Measurements from ENCODE around the gene OBP2A. TPM values are rescaled to one million over a fixed set of nuclear protein-coding genes. Genes with fewer than 3 reads are reported as not detected.
A peak's percentile ranks its signal among the peaks of the same experiment; 100 is the strongest.

The OBP2A gene
- total RNA-seq, 1 experiment from 2014 or later = not detected

DNA sequence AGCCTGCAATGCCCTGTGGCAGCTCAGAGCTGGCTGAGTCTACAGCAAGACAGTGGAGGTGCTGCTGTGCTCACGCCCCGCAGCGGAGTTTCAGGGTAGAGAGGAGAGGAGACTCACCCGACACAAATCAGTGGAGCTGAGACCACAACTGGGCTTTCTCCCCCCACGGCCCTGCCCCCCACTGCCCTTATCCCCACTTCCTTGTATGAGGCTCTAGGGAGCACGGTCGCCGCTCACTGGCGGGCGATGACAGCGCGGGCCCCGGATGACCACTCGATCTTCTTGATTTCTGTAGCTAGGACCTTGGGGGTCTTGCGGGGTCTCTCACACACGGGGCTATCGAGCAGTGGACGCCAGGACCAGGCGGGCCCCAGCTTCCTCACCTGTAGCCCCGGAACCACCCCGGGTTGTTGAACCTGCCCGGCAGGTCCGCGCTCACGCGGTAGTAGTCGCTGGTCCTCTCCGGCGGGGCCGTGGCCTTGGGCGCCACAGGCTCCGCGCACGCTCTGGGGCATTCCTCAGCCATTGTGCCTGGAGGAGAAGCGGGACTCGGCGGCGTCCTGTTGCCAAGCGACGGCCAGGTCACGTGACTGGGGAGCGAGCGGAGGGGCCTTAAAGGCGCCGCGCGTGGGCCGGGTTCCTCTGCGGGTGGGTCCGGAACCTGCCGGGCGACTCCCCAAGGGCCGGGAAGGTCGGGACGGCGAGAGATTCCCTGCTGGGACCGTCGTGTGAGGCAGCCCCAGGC lies 46.4 kb upstream of the OBP2A start:
- H3K27ac Mint-ChIP-seq = no peak overlapping the region
- CTCF ChIA-PET = interaction anchor here (0.7 to 1.9 kb wide), 8 partner anchors 9 to 413 kb away, joined by 3 to 12 read pairs (median 4); no protein-coding TSS in a partner anchor
- H3K36me3 Mint-ChIP-seq = peaks cover 15% of the 10 kb centered on the region
- DNase-seq (ENCODE audit: low spot score) (peak; percentile 88), ATAC-seq (peak; percentile 48)
- TF ChIP-seq MYBL2 (CRISPR knock-in tag; IDR thresholded peaks at IDR 0.05) (no peak), ZNF416 (CRISPR knock-in tag; IDR thresholded peaks at IDR 0.05) (no peak), ZNF138 (CRISPR knock-in tag; conservative IDR thresholded peaks at IDR 0.05) (no peak), FOXK1 (CRISPR knock-in tag; IDR thresholded peaks at IDR 0.05) (0 out of 2 replicates have a peak, but pooled peaks have one; percentile 24), EMX1 (CRISPR knock-in tag; IDR thresholded peaks at IDR 0.05) (no peak), TEAD1 (CRISPR knock-in tag; IDR thresholded peaks at IDR 0.05) (peak; percentile 58; the same call in 1 of the 2 replicates), RELA (CRISPR knock-in tag; IDR thresholded peaks at IDR 0.05; ENCODE audit: borderline replicate concordance) (no peak), ZNF396 (CRISPR knock-in tag; IDR thresholded peaks at IDR 0.05; ENCODE audit: borderline replicate concordance) (no peak), ZNF423 (CRISPR knock-in tag; IDR thresholded peaks at IDR 0.05) (0 out of 2 replicates have a peak, but pooled peaks have one; percentile 19), SMAD4 (CRISPR knock-in tag; IDR thresholded peaks at IDR 0.05) (no peak)
- TF ChIP-seq, protein P1, sequence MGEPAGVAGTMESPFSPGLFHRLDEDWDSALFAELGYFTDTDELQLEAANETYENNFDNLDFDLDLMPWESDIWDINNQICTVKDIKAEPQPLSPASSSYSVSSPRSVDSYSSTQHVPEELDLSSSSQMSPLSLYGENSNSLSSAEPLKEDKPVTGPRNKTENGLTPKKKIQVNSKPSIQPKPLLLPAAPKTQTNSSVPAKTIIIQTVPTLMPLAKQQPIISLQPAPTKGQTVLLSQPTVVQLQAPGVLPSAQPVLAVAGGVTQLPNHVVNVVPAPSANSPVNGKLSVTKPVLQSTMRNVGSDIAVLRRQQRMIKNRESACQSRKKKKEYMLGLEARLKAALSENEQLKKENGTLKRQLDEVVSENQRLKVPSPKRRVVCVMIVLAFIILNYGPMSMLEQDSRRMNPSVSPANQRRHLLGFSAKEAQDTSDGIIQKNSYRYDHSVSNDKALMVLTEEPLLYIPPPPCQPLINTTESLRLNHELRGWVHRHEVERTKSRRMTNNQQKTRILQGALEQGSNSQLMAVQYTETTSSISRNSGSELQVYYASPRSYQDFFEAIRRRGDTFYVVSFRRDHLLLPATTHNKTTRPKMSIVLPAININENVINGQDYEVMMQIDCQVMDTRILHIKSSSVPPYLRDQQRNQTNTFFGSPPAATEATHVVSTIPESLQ (CRISPR knock-in tag; IDR thresholded peaks at IDR 0.05) = no peak
- TF ChIP-seq, protein P2, sequence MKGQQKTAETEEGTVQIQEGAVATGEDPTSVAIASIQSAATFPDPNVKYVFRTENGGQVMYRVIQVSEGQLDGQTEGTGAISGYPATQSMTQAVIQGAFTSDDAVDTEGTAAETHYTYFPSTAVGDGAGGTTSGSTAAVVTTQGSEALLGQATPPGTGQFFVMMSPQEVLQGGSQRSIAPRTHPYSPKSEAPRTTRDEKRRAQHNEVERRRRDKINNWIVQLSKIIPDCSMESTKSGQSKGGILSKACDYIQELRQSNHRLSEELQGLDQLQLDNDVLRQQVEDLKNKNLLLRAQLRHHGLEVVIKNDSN (CRISPR knock-in tag; IDR thresholded peaks at IDR 0.05) = peak; percentile 97
- TF ChIP-seq, protein P3, sequence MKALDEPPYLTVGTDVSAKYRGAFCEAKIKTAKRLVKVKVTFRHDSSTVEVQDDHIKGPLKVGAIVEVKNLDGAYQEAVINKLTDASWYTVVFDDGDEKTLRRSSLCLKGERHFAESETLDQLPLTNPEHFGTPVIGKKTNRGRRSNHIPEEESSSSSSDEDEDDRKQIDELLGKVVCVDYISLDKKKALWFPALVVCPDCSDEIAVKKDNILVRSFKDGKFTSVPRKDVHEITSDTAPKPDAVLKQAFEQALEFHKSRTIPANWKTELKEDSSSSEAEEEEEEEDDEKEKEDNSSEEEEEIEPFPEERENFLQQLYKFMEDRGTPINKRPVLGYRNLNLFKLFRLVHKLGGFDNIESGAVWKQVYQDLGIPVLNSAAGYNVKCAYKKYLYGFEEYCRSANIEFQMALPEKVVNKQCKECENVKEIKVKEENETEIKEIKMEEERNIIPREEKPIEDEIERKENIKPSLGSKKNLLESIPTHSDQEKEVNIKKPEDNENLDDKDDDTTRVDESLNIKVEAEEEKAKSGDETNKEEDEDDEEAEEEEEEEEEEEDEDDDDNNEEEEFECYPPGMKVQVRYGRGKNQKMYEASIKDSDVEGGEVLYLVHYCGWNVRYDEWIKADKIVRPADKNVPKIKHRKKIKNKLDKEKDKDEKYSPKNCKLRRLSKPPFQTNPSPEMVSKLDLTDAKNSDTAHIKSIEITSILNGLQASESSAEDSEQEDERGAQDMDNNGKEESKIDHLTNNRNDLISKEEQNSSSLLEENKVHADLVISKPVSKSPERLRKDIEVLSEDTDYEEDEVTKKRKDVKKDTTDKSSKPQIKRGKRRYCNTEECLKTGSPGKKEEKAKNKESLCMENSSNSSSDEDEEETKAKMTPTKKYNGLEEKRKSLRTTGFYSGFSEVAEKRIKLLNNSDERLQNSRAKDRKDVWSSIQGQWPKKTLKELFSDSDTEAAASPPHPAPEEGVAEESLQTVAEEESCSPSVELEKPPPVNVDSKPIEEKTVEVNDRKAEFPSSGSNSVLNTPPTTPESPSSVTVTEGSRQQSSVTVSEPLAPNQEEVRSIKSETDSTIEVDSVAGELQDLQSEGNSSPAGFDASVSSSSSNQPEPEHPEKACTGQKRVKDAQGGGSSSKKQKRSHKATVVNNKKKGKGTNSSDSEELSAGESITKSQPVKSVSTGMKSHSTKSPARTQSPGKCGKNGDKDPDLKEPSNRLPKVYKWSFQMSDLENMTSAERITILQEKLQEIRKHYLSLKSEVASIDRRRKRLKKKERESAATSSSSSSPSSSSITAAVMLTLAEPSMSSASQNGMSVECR (CRISPR knock-in tag; IDR thresholded peaks at IDR 0.05; ENCODE audit: borderline replicate concordance) = peak; percentile 58; the same call in 1 of the 2 replicates
- TF ChIP-seq, protein P4, sequence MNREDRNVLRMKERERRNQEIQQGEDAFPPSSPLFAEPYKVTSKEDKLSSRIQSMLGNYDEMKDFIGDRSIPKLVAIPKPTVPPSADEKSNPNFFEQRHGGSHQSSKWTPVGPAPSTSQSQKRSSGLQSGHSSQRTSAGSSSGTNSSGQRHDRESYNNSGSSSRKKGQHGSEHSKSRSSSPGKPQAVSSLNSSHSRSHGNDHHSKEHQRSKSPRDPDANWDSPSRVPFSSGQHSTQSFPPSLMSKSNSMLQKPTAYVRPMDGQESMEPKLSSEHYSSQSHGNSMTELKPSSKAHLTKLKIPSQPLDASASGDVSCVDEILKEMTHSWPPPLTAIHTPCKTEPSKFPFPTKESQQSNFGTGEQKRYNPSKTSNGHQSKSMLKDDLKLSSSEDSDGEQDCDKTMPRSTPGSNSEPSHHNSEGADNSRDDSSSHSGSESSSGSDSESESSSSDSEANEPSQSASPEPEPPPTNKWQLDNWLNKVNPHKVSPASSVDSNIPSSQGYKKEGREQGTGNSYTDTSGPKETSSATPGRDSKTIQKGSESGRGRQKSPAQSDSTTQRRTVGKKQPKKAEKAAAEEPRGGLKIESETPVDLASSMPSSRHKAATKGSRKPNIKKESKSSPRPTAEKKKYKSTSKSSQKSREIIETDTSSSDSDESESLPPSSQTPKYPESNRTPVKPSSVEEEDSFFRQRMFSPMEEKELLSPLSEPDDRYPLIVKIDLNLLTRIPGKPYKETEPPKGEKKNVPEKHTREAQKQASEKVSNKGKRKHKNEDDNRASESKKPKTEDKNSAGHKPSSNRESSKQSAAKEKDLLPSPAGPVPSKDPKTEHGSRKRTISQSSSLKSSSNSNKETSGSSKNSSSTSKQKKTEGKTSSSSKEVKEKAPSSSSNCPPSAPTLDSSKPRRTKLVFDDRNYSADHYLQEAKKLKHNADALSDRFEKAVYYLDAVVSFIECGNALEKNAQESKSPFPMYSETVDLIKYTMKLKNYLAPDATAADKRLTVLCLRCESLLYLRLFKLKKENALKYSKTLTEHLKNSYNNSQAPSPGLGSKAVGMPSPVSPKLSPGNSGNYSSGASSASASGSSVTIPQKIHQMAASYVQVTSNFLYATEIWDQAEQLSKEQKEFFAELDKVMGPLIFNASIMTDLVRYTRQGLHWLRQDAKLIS (CRISPR knock-in tag; IDR thresholded peaks at IDR 0.05; ENCODE audit: borderline replicate concordance) = no peak
- TF ChIP-seq, protein P5, sequence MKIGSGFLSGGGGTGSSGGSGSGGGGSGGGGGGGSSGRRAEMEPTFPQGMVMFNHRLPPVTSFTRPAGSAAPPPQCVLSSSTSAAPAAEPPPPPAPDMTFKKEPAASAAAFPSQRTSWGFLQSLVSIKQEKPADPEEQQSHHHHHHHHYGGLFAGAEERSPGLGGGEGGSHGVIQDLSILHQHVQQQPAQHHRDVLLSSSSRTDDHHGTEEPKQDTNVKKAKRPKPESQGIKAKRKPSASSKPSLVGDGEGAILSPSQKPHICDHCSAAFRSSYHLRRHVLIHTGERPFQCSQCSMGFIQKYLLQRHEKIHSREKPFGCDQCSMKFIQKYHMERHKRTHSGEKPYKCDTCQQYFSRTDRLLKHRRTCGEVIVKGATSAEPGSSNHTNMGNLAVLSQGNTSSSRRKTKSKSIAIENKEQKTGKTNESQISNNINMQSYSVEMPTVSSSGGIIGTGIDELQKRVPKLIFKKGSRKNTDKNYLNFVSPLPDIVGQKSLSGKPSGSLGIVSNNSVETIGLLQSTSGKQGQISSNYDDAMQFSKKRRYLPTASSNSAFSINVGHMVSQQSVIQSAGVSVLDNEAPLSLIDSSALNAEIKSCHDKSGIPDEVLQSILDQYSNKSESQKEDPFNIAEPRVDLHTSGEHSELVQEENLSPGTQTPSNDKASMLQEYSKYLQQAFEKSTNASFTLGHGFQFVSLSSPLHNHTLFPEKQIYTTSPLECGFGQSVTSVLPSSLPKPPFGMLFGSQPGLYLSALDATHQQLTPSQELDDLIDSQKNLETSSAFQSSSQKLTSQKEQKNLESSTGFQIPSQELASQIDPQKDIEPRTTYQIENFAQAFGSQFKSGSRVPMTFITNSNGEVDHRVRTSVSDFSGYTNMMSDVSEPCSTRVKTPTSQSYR (CRISPR knock-in tag; IDR thresholded peaks at IDR 0.05) = no peak
- TF ChIP-seq, protein P6, sequence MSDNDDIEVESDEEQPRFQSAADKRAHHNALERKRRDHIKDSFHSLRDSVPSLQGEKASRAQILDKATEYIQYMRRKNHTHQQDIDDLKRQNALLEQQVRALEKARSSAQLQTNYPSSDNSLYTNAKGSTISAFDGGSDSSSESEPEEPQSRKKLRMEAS (CRISPR knock-in tag; IDR thresholded peaks at IDR 0.05) = peak; percentile 53; the same call in 1 of the 2 replicates
- TF ChIP-seq, protein P7, sequence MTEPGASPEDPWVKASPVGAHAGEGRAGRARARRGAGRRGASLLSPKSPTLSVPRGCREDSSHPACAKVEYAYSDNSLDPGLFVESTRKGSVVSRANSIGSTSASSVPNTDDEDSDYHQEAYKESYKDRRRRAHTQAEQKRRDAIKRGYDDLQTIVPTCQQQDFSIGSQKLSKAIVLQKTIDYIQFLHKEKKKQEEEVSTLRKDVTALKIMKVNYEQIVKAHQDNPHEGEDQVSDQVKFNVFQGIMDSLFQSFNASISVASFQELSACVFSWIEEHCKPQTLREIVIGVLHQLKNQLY (CRISPR knock-in tag; IDR thresholded peaks at IDR 0.05) = no peak
- TF ChIP-seq, protein P8, sequence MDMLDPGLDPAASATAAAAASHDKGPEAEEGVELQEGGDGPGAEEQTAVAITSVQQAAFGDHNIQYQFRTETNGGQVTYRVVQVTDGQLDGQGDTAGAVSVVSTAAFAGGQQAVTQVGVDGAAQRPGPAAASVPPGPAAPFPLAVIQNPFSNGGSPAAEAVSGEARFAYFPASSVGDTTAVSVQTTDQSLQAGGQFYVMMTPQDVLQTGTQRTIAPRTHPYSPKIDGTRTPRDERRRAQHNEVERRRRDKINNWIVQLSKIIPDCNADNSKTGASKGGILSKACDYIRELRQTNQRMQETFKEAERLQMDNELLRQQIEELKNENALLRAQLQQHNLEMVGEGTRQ (CRISPR knock-in tag; IDR thresholded peaks at IDR 0.05) = peak; percentile 98
- TF ChIP-seq, protein P9, sequence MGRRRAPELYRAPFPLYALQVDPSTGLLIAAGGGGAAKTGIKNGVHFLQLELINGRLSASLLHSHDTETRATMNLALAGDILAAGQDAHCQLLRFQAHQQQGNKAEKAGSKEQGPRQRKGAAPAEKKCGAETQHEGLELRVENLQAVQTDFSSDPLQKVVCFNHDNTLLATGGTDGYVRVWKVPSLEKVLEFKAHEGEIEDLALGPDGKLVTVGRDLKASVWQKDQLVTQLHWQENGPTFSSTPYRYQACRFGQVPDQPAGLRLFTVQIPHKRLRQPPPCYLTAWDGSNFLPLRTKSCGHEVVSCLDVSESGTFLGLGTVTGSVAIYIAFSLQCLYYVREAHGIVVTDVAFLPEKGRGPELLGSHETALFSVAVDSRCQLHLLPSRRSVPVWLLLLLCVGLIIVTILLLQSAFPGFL (CRISPR knock-in tag; IDR thresholded peaks at IDR 0.05; ENCODE audit: borderline replicate concordance) = no peak
- no peaks in the 10 kb centered on the region for H3K27me3 Mint-ChIP-seq (ENCODE audit: low read depth)
- POLR2A ChIA-PET = no interaction called here
- no peaks in the 10 kb centered on the region for H3K9me3 Mint-ChIP-seq
- peak overlapping the region; percentile 80 for H3K4me3 Mint-ChIP-seq
- peaks cover 13% of the 10 kb centered on the region for H3K4me1 Mint-ChIP-seq

Data from WTC11 (cell line).